Skeletal muscle satellite cell (primary cell): ENCODE measurements around the gene HTR6.

Source experiments
- H3K27me3 ChIP-seq: 2 replicates; pipeline ENCODE4 v1.7.0; 2013; ENCODE audit warnings: low read length; ENCODE audit not compliant: control insufficient read depth, insufficient read depth
- H3K36me3 ChIP-seq: 2 replicates; pipeline ENCODE4 v1.7.0; 2013; ENCODE audit warnings: mild to moderate bottlenecking, control low read depth, low read length; ENCODE audit not compliant: insufficient read depth
- H3K4me1 ChIP-seq: 2 replicates; pipeline ENCODE4 v1.7.0; 2013; ENCODE audit warnings: low read length; ENCODE audit not compliant: control insufficient read depth, insufficient read depth
- H3K4me2 ChIP-seq: 2 replicates; pipeline ENCODE4 v1.7.0; 2013; ENCODE audit warnings: mild to moderate bottlenecking, low read length
- H3K4me3 ChIP-seq: 2 replicates; pipeline ENCODE4 v1.7.0; 2013; ENCODE audit warnings: low read length
- H3K9ac ChIP-seq: 2 replicates; pipeline ENCODE4 v1.7.0; 2013; ENCODE audit warnings: mild to moderate bottlenecking, low read depth, low read length, moderate library complexity
- H3K9me3 ChIP-seq: replicated peaks from 2 replicates; pipeline ENCODE4 v1.7.0; 2013; ENCODE audit warnings: mild to moderate bottlenecking, control low read depth, low read length

The HTR6 gene

GRCh38 chr1:19682257-19682656 lies 17.6 kb downstream of the HTR6 start:
- Histone ChIP-seq H3K4me1 (peaks cover 8% of the 10 kb centered on the region), H3K27me3 (no peaks in the 10 kb centered on the region), H3K36me3 (no peaks in the 10 kb centered on the region), H3K9ac (no peak overlapping the region), H3K4me2 (no peak overlapping the region), H3K9me3 (no peaks in the 10 kb centered on the region), H3K4me3 (no peak overlapping the region)

GRCh38 chr1:19682901-19683300 lies 18.2 kb downstream of the HTR6 start:
- Histone ChIP-seq H3K4me2 (no peak overlapping the region), H3K4me1 (peaks cover 10% of the 10 kb centered on the region), H3K4me3 (no peak overlapping the region), H3K36me3 (no peaks in the 10 kb centered on the region), H3K9ac (no peak overlapping the region), H3K9me3 (no peaks in the 10 kb centered on the region), H3K27me3 (no peaks in the 10 kb centered on the region)

- Histone ChIP-seq H3K9me3 (no peaks in the 10 kb centered on the region), H3K9ac (no peak overlapping the region), H3K4me2 (no peak overlapping the region), H3K4me3 (no peak overlapping the region), H3K27me3 (no peaks in the 10 kb centered on the region), H3K4me1 (peaks cover 12% of the 10 kb centered on the region), H3K36me3 (no peaks in the 10 kb centered on the region)
Observed at GRCh38 chr1:19683351-19683750, 18.7 kb downstream of the HTR6 start.

GRCh38 chr1:19684677-19685076 lies 20.0 kb downstream of the HTR6 start:
- H3K4me3 ChIP-seq, result no peak overlapping the region
- no peaks in the 10 kb centered on the region for H3K27me3 ChIP-seq
- no peak overlapping the region for H3K4me2 ChIP-seq
- no peak overlapping the region for H3K9ac ChIP-seq
- no peaks in the 10 kb centered on the region for H3K36me3 ChIP-seq
- peaks cover 12% of the 10 kb centered on the region for H3K4me1 ChIP-seq
- H3K9me3 ChIP-seq, result no peaks in the 10 kb centered on the region

- Histone ChIP-seq H3K9me3 (peaks cover 4% of the 10 kb centered on the region), H3K4me3 (no peak overlapping the region), H3K36me3 (no peaks in the 10 kb centered on the region), H3K4me1 (peaks cover 12% of the 10 kb centered on the region), H3K9ac (no peak overlapping the region), H3K4me2 (no peak overlapping the region), H3K27me3 (no peaks in the 10 kb centered on the region)
Observed at GRCh38 chr1:19685994-19686393, 21.3 kb downstream of the HTR6 start.

GRCh38 chr1:19687414-19687813 lies 22.7 kb downstream of the HTR6 start:
- H3K4me3 ChIP-seq, result no peak overlapping the region
- no peaks in the 10 kb centered on the region for H3K27me3 ChIP-seq
- H3K4me2 ChIP-seq, result no peak overlapping the region
- no peak overlapping the region for H3K9ac ChIP-seq
- H3K36me3 ChIP-seq, result no peaks in the 10 kb centered on the region
- peaks cover 4% of the 10 kb centered on the region for H3K9me3 ChIP-seq
- peaks cover 4% of the 10 kb centered on the region for H3K4me1 ChIP-seq

GRCh38 chr1:19688041-19688842 lies 23.6 kb downstream of the HTR6 start:
- H3K4me3 ChIP-seq, result no peak overlapping the region
- H3K36me3 ChIP-seq, result no peaks in the 10 kb centered on the region
- peaks cover 3% of the 10 kb centered on the region for H3K4me1 ChIP-seq
- H3K9me3 ChIP-seq, result peaks cover 4% of the 10 kb centered on the region
- H3K9ac ChIP-seq, result no peak overlapping the region
- H3K4me2 ChIP-seq, result no peak overlapping the region
- no peaks in the 10 kb centered on the region for H3K27me3 ChIP-seq

GRCh38 chr1:19689085-19689757 lies 24.5 kb downstream of the HTR6 start:
- peaks cover 4% of the 10 kb centered on the region for H3K9me3 ChIP-seq
- H3K4me3 ChIP-seq, result no peak overlapping the region
- no peaks in the 10 kb centered on the region for H3K27me3 ChIP-seq
- H3K36me3 ChIP-seq, result no peaks in the 10 kb centered on the region
- peaks cover 3% of the 10 kb centered on the region for H3K4me1 ChIP-seq
- H3K4me2 ChIP-seq, result no peak overlapping the region
- no peak overlapping the region for H3K9ac ChIP-seq

GRCh38 chr1:19689856-19690255 lies 25.2 kb downstream of the HTR6 start:
- Histone ChIP-seq H3K27me3 (no peaks in the 10 kb centered on the region), H3K4me3 (no peak overlapping the region), H3K9me3 (peaks cover 4% of the 10 kb centered on the region), H3K9ac (no peak overlapping the region), H3K36me3 (no peaks in the 10 kb centered on the region), H3K4me1 (peaks cover 3% of the 10 kb centered on the region), H3K4me2 (no peak overlapping the region)

- no peak overlapping the region for H3K4me2 ChIP-seq
- H3K9me3 ChIP-seq, result peaks cover 4% of the 10 kb centered on the region
- no peaks in the 10 kb centered on the region for H3K27me3 ChIP-seq
- H3K4me1 ChIP-seq, result peaks cover 3% of the 10 kb centered on the region
- no peak overlapping the region for H3K9ac ChIP-seq
- no peaks in the 10 kb centered on the region for H3K36me3 ChIP-seq
- H3K4me3 ChIP-seq, result no peak overlapping the region
Observed at GRCh38 chr1:19690342-19690741, 25.7 kb downstream of the HTR6 start.

GRCh38 chr1:19694298-19694697 lies 29.6 kb downstream of the HTR6 start:
- H3K9me3 ChIP-seq, result peaks cover 4% of the 10 kb centered on the region
- H3K9ac ChIP-seq, result no peak overlapping the region
- no peaks in the 10 kb centered on the region for H3K4me1 ChIP-seq
- no peaks in the 10 kb centered on the region for H3K36me3 ChIP-seq
- no peaks in the 10 kb centered on the region for H3K27me3 ChIP-seq
- H3K4me2 ChIP-seq, result no peak overlapping the region
- no peak overlapping the region for H3K4me3 ChIP-seq

- no peaks in the 10 kb centered on the region for H3K9me3 ChIP-seq
Observed at GRCh38 chr1:19695772-19696171, 31.1 kb downstream of the HTR6 start.

More at GRCh38 chr1:19695772-19696171, 31.1 kb downstream of the HTR6 start:
- H3K36me3 ChIP-seq, result no peaks in the 10 kb centered on the region
- no peak overlapping the region for H3K9ac ChIP-seq
- no peak overlapping the region for H3K4me2 ChIP-seq
- no peaks in the 10 kb centered on the region for H3K4me1 ChIP-seq
- no peak overlapping the region for H3K4me3 ChIP-seq
- no peaks in the 10 kb centered on the region for H3K27me3 ChIP-seq
